Prostate gland (tissue), 2 donors: ENCODE data around the gene TMEM44. TPM values are rescaled to one million over a fixed set of nuclear protein-coding genes. Genes with fewer than 3 reads are reported as not detected.

ENCODE experiments used
- DNase-seq: peaks from one replicate; pipeline ENCODE4 v3.0.0-alpha.2; 2019; ENCODE audit warnings: low spot score
- H3K27ac ChIP-seq, 2 donors: fragments of 200-600 bp; sonication (generic); 2 replicates each; pipeline ENCODE4 v1.5.1; 2017 to 2019
- H3K27me3 ChIP-seq: fragments of 200-600 bp; sonication (generic); replicated peaks from 2 replicates; pipeline ENCODE4 v1.5.1; 2019; ENCODE audit not compliant: insufficient read depth
- H3K36me3 ChIP-seq, 2 donors: fragments of 200-600 bp; sonication (generic); 1 replicate in 1 of 2; 2 replicates in 1 of 2; pipeline versions ENCODE4 v1.5.1 to v1.8.1; 2017 to 2019
- H3K4me1 ChIP-seq: fragments of 200-600 bp; sonication (generic); replicated peaks from 2 replicates; pipeline ENCODE4 v1.5.1; 2019
- H3K4me3 ChIP-seq, 2 donors: fragments of 200-600 bp; sonication (generic); 2 replicates each; pipeline ENCODE4 v1.5.1; 2017 to 2019
- H3K9me3 ChIP-seq: fragments of 200-600 bp; sonication (generic); 2 replicates; pipeline ENCODE4 v1.5.1; 2017
- POLR2A ChIP-seq: fragments of 450-650 bp; IDR thresholded peaks from one replicate; pipeline ENCODE4 v1.6.1; 2016; ENCODE audit warnings: antibody characterized with exemption, mild to moderate bottlenecking
- POLR2AphosphoS5 ChIP-seq: sonication (generic); formaldehyde crosslinking; IDR thresholded peaks from one replicate; pipeline ENCODE4 v1.6.1; 2017; ENCODE audit warnings: antibody characterized with exemption
- WGBS: methylation state at CpG from one replicate; pipeline ENCODE4 v1.1.5; 2018; 5-methylcytosine and 5-hydroxymethylcytosine counted together
- intact Hi-C: fragments of 100-400 bp; cut with DNase I; formaldehyde crosslinking; loops from one replicate; pipeline ENCODE4 v1.14.2; 2022
- total RNA-seq, 2 donors: library from RNA; depleted of rRNA; stranded (reverse); fragments of >200 nt; gene quantifications; one replicate each; pipeline ENCODE4 v1.1.0, GENCODE V29; 2016
- TF ChIP-seq, protein P1 (sequence below), 4 experiments: fragments of 200-600 bp in 2 of 4; fragments of 450-650 bp in 2 of 4; sonication (generic) in 2 of 4; IDR thresholded peaks; 1 replicate in 3 of 4; 2 replicates in 1 of 4; pipeline ENCODE4 v1.5.1; 2016 to 2019; ENCODE audit warnings: antibody characterized with exemption in 4 of 4, mild to moderate bottlenecking in 2 of 4, moderate library complexity in 2 of 4

Gene TMEM44, protein sequence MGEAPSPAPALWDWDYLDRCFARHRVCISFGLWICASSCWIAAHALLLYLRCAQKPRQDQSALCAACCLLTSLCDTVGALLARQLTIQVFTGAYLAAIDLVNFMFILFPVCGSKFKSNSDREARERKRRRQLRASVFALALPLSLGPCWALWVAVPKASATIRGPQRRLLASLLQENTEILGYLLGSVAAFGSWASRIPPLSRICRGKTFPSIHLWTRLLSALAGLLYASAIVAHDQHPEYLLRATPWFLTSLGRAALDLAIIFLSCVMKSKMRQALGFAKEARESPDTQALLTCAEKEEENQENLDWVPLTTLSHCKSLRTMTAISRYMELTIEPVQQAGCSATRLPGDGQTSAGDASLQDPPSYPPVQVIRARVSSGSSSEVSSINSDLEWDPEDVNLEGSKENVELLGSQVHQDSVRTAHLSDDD
- total RNA-seq = 10 to 100 TPM; 11.0 to 11.1 TPM

DNA sequence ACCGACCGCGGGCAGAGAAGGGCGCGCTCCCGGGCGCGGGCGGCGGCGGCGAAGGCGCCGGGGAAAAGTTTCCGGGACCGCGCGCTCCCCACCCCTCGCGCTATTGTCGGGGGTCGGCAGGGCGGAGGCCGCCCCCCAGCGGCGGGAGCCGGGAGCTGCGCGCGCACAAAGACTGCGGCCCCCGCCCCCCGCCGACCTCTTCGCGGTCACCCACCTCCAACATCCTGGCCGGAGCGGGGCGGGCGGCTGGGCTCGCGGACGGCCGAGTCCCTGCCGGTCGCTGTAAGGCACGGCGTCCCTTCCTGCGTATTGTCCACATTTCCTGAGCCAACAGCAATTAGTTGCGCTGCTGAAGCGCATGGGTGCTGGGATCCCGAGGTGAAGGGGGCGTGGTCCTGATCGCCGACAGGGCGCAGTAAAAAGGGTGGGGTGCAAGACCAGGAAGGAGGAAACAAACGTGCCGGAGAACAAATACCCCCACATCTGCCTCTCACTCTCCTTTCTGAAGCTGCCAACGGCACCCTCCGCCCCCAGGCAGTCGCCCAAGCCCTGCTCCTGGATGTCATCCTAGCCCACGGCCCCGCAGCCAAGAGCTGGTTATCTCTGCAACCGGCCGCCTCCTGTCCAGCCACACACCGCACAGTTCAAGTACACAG, at the start of gene TMEM44:
Gene TMEM44 (minus strand): TSS at position 71 of the 656 bp plus-strand sequence. CDS start 204 bp downstream, outside the sequence.
- peak; percentile 66 for TF ChIP-seq POLR2AphosphoS5
- TF ChIP-seq POLR2A = peak; percentile 60
- TF ChIP-seq, protein P1, sequence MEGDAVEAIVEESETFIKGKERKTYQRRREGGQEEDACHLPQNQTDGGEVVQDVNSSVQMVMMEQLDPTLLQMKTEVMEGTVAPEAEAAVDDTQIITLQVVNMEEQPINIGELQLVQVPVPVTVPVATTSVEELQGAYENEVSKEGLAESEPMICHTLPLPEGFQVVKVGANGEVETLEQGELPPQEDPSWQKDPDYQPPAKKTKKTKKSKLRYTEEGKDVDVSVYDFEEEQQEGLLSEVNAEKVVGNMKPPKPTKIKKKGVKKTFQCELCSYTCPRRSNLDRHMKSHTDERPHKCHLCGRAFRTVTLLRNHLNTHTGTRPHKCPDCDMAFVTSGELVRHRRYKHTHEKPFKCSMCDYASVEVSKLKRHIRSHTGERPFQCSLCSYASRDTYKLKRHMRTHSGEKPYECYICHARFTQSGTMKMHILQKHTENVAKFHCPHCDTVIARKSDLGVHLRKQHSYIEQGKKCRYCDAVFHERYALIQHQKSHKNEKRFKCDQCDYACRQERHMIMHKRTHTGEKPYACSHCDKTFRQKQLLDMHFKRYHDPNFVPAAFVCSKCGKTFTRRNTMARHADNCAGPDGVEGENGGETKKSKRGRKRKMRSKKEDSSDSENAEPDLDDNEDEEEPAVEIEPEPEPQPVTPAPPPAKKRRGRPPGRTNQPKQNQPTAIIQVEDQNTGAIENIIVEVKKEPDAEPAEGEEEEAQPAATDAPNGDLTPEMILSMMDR (IDR thresholded peaks at IDR 0.05) = peak; percentile 41 to 80 (median 63)
- intact Hi-C loops = no loop called here
- Histone ChIP-seq H3K4me3 (peak within 1 kb of the TSS; percentile 54 to 55), H3K36me3 (no peaks in the 10 kb centered on the region), H3K9me3 (no peaks in the 10 kb centered on the region), H3K27me3 (no peaks in the 10 kb centered on the region), H3K27ac (peak within 1 kb of the TSS; percentile 65 to 71), H3K4me1 (no peaks in the 10 kb centered on the region)
- peak; percentile 63 for DNase-seq
- under 1% methylated on average over 45 of the region's 66 CpGs for WGBS

- intact Hi-C loops = loop anchor here (2.0 to 10.0 kb wide), 3 partner anchors 424 to 762 kb away; partner anchors contain the start of gene ACAP2
- peak; percentile 88 for DNase-seq
- H3K27me3 ChIP-seq = no peaks in the 10 kb centered on the region
- no peak overlapping the region for H3K4me3 ChIP-seq
- H3K27ac ChIP-seq = peak overlapping the region; percentile 52 to 56
- H3K36me3 ChIP-seq = no peaks in the 10 kb centered on the region
- peaks cover 3% of the 10 kb centered on the region for H3K4me1 ChIP-seq
- TF ChIP-seq POLR2A = no peak
- peak; percentile 93 for TF ChIP-seq POLR2AphosphoS5
- TF ChIP-seq, protein P1 (IDR thresholded peaks at IDR 0.05) = peak; percentile 78 to 99 (median 91)
- 40% methylated on average over 13 of the region's 14 CpGs for WGBS
- no peaks in the 10 kb centered on the region for H3K9me3 ChIP-seq
These were observed 49.6 kb upstream of the TMEM44 start for GRCh38 chr3:194682694-194683310.

DNA sequence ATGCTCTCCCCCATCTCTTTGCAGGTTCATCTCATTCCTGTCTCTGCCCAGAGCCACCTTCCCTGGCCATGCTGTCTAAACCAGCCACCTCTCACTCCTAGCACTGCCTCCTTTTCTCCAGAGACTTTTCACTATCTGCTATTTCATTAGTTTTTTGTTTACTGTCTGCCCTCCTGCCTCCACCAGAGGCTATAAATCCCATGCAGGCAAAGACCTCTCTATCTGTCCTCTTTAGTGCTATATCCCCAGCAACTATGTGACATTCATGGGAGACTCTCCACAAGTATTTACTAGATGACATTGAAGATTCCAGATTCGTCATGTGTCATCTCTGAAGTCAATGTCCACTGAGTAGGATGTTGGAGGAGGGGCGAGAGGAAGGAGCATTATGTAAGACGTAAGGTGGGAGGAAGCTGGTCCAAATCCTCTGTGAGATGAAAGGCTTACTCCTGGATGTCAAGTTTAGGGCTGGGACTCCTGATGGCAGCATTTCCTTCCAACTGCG, 49.0 kb upstream of the TMEM44 start:
- intact Hi-C loops = loop anchor here (2.0 to 10.0 kb wide), 3 partner anchors 425 to 763 kb away; partner anchors contain the start of gene ACAP2
- no peak for TF ChIP-seq POLR2A
- TF ChIP-seq, protein P1 (IDR thresholded peaks at IDR 0.05) = no peak
- TF ChIP-seq POLR2AphosphoS5 = no peak
- H3K4me1 ChIP-seq = peaks cover 3% of the 10 kb centered on the region
- H3K36me3 ChIP-seq = no peaks in the 10 kb centered on the region
- H3K9me3 ChIP-seq = no peaks in the 10 kb centered on the region
- no peaks in the 10 kb centered on the region for H3K27me3 ChIP-seq
- WGBS = 22% methylated on average over 4 of the region's 4 CpGs
- peak overlapping the region; percentile 52 to 56 for H3K27ac ChIP-seq
- no peak for DNase-seq
- no peak overlapping the region for H3K4me3 ChIP-seq

- TF ChIP-seq POLR2AphosphoS5 = no peak
- TF ChIP-seq, protein P1 (IDR thresholded peaks at IDR 0.05) = no peak
- TF ChIP-seq POLR2A = no peak
- Histone ChIP-seq H3K4me1 (peaks cover 3% of the 10 kb centered on the region), H3K27me3 (no peaks in the 10 kb centered on the region), H3K36me3 (no peaks in the 10 kb centered on the region), H3K9me3 (no peaks in the 10 kb centered on the region), H3K4me3 (no peak overlapping the region), H3K27ac (no peak overlapping the region)
- no peak for DNase-seq
- intact Hi-C loops = loop anchor here (5.0 to 10.0 kb wide), 2 partner anchors 426 to 764 kb away; partner anchors contain the start of gene ACAP2
- WGBS = 85% methylated on average over 11 of the region's 11 CpGs
These were observed 47.8 kb upstream of the TMEM44 start for GRCh38 chr3:194680888-194681615.
